HG03565 (cell line): ENCODE data around the gene ZNF185.

Experiments
- ATAC-seq: cut with Tn5 transposase; IDR thresholded peaks from one replicate; pipeline ENCODE4 v1.9.1; 2021; ENCODE audit warnings: mild to moderate bottlenecking, moderate library complexity; ENCODE audit not compliant: unreplicated experiment

The ZNF185 gene

GRCh38 chrX:152945021-152945979 is 47.4 kb downstream of the ZNF185 start:
- no peak for ATAC-seq

- no peak for ATAC-seq
Measured at GRCh38 chrX:152946681-152947080, 48.8 kb downstream of the ZNF185 start.
